Measurements from ENCODE around the gene ZBTB16.

Gene ZBTB16

GRCh38 chr11:114281388-114281956 lies 222.0 kb downstream of the ZBTB16 start:
- no peak for DNase-seq (ENCODE audit: low spot score)

DNA sequence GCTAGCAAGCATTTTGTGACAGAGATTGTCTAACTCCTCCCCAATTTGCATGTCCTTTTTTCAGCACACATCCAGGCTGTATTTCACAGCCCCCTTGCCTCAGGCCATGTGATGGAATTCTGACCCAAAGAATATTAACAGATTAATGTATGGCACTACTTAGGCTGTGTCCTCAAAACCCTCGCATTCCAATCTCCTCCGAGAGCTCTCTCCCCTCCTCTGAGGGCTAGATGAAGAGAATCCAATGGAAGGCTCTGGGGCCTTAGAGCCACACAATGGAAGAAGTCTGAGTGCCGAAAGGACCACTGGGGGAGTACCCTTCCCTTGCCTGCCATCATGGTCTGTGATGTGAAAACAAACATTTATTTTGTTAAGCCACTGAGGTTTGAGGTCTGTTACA lies 223.0 kb downstream of the ZBTB16 start:
- no peak for DNase-seq (ENCODE audit: low spot score)

DNA sequence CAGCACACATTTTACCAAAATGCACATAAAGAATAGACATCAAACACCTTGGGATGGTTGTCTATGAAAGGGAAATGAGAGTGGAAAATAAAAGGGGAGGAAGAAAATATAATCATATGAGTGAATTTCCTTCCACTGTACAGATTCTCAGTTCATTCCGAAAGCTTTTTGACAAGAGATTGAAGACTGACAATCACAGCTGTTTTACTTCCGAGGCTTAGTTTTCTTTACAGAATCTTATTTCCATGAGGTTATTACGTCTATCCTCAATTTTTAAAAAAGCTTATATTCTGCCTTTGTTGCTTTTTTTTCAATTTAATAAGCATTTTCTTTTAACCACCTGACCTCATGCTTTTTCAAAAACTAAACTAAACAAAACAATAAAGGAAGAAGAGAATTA lies 223.9 kb downstream of the ZBTB16 start:
- no peak for DNase-seq (ENCODE audit: low spot score)

DNA sequence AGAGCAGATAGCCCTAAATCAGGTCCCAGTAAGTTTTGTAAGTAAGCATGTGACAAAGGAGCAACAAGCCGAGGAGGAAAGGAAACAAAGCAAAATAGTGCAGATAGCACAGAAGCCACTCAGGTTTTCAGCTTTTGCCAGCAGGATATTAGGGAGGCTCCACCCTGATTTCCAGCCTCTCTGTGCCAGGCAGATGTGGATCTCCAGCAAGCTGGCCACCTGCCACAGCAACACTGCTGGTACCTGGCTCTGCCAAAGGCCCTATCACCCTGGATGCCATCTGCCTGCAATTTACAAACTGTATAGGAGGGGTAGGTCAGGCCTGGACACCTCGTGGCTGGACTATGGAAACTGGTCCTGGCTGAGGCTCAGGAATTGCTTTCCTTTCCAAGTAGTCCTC lies 224.5 kb downstream of the ZBTB16 start:
- DNase-seq (ENCODE audit: low spot score), result no peak

DNA sequence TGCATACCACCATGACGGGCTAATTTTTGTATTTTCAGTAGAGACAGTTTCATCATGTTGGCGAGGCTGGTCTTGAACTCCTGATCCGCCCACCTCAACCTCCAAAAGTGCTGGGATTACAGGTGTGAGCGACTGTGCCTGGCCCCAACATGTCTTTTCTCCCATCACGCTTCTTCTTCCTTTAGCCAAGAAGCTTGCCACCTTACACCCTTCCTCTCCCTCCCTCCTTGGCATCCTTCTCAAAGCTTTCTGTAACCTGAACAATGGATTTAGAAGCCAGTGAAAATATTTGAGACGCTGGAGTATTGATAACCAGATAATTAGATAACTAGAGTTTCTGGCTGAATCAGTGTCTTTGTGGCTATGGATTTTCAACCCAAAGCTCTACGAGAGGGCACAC lies 225.4 kb downstream of the ZBTB16 start:
- DNase-seq (ENCODE audit: low spot score), result no peak

DNA sequence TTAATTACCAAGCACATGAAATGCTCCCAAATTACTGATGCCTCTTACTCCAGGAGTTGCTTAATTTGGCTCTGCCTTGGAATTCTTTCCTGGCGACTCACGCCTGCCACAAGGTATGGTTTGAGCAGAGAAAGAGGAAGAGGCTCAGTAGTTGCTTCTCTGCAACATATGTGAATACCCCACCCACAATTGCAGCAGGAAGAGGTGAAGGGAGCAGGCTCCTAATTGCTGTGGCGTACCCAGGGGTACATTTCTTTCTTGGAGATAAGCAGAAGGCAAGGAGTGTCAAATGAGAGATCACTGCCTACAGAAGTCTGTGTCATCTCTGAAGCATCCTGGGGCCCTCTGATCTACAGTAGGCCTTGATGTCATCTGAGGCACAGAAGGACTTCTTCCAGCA lies 226.1 kb downstream of the ZBTB16 start:
- no peak for DNase-seq (ENCODE audit: low spot score)

- no peak for DNase-seq (ENCODE audit: low spot score)
Observed at GRCh38 chr11:114286229-114286628, 226.7 kb downstream of the ZBTB16 start.

DNA sequence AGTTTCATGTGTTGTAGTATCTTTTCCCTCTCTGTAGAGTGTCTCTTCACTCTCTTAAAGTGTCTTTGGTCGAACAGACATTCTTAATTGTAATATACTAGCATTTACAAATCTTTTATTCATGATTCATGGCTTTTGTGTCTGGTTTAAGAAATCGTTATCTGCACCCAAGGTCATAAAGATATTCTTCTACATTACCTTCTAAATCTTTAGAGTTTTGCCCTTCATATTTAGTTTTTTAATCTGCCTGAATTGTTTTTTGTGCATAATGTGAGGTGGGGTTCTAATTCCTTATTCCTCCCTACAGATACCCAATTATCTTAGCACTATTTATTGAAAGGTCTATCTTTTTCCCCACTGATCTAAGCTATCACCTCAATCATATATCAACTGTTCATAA lies 227.6 kb downstream of the ZBTB16 start:
- DNase-seq (ENCODE audit: low spot score), result no peak

DNA sequence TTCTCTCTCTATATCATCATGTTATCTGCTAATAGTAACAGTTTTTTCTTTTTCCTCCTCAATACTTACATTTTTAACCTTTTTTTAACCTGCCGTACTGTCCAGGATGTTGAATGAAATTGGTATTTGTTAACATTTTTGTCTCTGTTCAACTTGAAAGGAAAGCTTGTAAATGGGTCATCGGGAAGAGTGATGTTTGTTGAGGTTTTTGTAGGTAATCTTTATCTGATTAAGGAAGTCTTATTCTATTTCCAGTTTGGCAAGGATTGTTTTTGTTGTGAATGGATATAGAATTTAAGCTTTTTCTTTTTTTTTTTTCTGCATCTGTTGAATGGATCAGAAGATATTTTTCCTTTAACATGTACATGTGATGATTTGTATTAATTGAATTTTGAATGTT lies 228.6 kb downstream of the ZBTB16 start:
- no peak for DNase-seq (ENCODE audit: low spot score)

- no peak for DNase-seq (ENCODE audit: low spot score)
Observed at GRCh38 chr11:114289779-114290178, 230.3 kb downstream of the ZBTB16 start.

- no peak for DNase-seq (ENCODE audit: low spot score)
Observed at GRCh38 chr11:114290503-114291235, 231.2 kb downstream of the ZBTB16 start.

DNA sequence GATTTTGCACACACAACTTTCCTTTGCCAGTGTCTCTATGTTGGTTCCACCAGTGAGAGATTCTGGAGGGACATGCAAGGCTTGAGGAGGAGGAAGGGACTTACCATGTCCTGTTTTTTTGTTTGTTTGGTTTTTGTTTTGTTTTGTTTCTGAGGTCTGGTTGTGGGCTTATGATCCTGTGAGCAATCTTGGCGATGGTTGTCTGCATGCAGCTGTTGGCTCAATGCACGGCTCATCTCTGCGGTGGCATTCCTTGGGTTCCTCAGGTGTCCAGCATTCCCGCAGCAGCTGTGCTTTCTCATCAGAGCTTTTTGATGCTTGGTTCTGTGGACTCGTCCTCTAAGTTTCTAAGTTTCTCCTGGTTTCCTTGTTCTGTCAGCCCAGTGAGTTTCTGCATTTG lies 231.9 kb downstream of the ZBTB16 start:
- DNase-seq (ENCODE audit: low spot score), result no peak

GRCh38 chr11:114291842-114292680 lies 232.6 kb downstream of the ZBTB16 start:
- DNase-seq (ENCODE audit: low spot score), result no peak

- DNase-seq (ENCODE audit: low spot score), result no peak
Observed at GRCh38 chr11:114293201-114293711, 233.7 kb downstream of the ZBTB16 start.

DNA sequence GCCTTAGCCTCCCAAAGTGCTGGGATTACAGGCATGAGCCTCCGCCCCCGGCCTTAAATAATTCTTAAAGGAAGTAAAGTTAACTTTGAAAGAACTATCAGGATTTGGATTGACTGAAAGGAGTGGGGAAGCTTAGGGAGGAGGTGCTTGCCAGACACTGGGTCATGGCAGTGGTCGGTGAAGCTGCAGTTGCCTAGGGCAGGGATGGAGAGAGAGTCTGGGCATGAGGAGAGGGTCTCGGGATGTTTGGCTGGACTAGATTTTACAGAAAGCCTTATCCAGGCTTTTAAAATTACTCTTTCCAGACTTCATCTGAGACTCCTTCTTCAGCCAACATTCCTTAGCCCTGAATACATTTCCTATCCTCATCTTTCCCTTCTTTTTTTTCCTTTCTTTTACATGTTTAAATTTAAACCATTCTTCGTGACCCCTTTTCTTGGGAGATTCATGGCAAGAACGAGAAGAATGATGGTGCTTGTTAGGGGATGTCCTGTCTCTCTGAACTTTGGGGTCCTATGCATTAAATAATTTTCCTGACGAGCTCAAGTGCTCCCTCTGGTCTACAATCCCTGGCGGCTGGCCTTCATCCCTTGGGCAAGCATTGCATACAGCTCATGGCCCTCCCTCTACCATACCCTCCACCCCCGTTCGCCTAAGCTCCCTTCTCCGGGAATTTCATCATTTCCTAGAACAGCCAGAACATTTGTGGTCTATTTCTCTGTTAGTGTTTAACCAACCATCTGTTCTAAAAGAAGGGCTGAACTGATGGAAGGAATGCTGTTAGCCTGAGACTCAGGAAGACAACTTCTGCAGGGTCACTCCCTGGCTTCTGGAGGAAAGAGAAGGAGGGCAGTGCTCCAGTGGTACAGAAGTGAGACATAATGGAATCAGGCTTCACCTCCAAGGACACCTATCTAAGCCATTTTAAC lies 236.4 kb downstream of the ZBTB16 start, which contains the start of gene NNMT:
NNMT (plus strand) TSS at position 724 of the 929 bp plus-strand sequence; CDS start at position 882, 158 bp downstream.
- no peak for DNase-seq (ENCODE audit: low spot score)

DNA sequence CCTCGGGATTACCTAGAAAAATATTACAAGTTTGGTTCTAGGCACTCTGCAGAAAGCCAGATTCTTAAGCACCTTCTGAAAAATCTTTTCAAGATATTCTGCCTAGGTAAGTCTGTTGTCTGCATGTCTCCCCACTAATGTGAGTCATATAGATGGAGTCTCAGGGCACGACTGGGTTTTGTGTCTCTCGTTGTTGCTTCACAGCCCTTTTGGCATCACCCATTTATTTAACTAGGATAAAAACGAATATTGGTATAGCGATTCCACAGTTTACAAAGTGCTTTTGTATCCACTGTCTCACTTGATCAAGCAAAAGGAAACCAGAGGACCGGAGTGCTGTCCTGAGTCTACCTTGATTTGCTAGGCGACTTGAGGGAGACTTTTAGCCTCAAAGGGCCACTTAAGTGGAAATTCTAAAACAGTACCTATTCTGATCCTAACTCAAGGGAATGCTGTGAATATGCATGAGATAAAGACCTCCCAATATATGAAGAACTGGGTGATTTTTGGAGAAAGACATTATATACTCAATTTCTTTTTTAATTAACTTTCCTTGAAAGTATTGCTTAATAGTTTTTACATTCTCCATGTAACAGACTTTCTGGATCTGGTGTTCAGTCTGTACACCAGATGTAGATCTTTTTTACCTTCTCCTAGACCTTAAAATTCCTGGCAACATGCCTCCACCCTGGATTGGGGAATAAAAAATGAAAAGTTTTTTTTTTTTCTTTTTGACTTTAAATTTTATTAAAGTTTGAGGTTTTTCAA lies 237.3 kb downstream of the ZBTB16 start:
- DNase-seq (ENCODE audit: low spot score), result no peak

DNA sequence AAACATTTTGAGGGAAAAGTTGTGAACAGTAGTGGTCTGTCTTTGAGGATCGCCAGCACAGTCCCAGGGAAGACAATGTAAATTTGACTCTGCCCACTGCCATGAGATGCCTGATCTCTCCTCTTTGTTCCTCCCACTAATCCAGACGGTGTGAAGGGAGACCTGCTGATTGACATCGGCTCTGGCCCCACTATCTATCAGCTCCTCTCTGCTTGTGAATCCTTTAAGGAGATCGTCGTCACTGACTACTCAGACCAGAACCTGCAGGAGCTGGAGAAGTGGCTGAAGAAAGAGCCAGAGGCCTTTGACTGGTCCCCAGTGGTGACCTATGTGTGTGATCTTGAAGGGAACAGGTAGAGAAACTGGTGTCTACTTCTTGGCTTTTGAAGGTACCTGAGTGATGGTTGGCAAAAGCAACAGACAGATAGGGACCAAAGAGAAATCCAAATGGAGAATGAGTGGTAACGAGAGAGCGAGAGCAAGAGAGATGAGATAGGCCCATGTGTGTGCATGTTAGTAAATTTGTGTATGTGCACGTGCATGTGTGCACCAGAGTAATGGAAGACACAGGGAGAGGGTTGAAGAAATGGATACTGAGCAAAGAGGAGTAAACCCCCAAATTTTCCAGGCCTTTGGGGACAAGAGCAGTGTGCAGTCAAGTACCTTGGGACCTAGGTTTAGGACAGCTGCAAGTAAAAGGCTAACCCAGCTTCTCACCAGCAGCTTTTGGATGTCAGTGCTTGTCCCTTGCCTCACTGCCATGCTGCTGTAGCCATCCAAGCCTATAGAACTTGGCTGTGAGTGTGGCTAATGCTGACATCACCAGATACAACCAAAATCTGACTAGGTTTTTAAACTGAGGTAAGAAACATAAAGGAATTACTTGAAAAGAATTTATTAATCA lies 238.5 kb downstream of the ZBTB16 start:
- DNase-seq (ENCODE audit: low spot score), result no peak

DNA sequence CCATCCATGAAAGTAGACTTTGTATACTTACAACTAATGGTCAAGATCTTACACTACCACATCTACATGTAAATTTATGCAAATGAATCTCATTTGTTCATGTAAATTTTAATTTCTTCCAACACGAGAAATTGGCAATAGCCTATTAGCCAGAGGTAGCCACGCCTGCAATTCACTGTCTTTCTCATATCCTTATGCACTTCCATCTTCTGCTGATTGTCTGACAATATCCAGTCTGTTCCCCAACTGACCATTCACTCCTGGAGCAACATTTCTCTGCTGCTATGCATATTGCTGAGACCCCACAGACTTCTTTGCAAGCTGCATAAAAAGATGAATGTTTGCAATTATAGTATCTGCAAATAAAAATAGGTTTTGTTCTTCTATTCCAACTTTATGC lies 239.2 kb downstream of the ZBTB16 start:
- DNase-seq (ENCODE audit: low spot score), result no peak
